ENCODE data around the gene CD300E.

GRCh38 chr17:74606050-74606449 lies 17.5 kb downstream of the CD300E start:
- TF ChIP-seq TAF1 (IDR thresholded peaks at IDR 0.05; ENCODE audit: low read depth) = no peak
- TF ChIP-seq CTCF (IDR thresholded peaks at IDR 0.05; ENCODE audit: poor library complexity, severe bottlenecking) = no peak
- TF ChIP-seq EP300 (conservative IDR thresholded peaks at IDR 0.05; ENCODE audit: poor library complexity, severe bottlenecking) = no peak
- TF ChIP-seq EZH2 (IDR thresholded peaks at IDR 0.05; ENCODE audit: borderline replicate concordance, insufficient read depth, low read length, poor library complexity, severe bottlenecking) = no peak
- no peak for TF ChIP-seq MXI1 (conservative IDR thresholded peaks at IDR 0.05; ENCODE audit: poor library complexity, severe bottlenecking)
- no peak for TF ChIP-seq RAD21 (conservative IDR thresholded peaks at IDR 0.05)
- TF ChIP-seq POLR2AphosphoS5 (IDR thresholded peaks at IDR 0.05) = no peak
